Esophagus mucosa (tissue), 1 donor: Measurements from ENCODE around the gene TEX264. TPM values are rescaled to one million over a fixed set of nuclear protein-coding genes. Genes with fewer than 3 reads are reported as not detected.

Source experiments
- total RNA-seq: library from RNA; stranded (reverse); gene quantifications from one replicate; pipeline ENCODE4 v1.2.4, GENCODE V29; 2023
- donor health status: DM: yes; HTN: yes; CAD: no.

The TEX264 gene
- total RNA-seq, 1 donor from 2014 or later = 32.8 TPM

Other genes starting within 250 kb of the TEX264 start
- gene DCAF1, start 171.2 kb upstream of the TEX264 start, total RNA-seq = 12.0 TPM
- 9.5 TPM for gene RAD54L2, start 132.5 kb upstream of the TEX264 start, total RNA-seq
- 0.08 TPM for gene GRM2, start 35.8 kb downstream of the TEX264 start, total RNA-seq
- not detected for gene IQCF6, start 108.0 kb downstream of the TEX264 start, total RNA-seq
- not detected for gene IQCF2, start 190.4 kb downstream of the TEX264 start, total RNA-seq
- gene IQCF5, start 204.3 kb downstream of the TEX264 start, total RNA-seq = not detected
- gene IQCF1, start 232.1 kb downstream of the TEX264 start, total RNA-seq = not detected